Measurements from ENCODE around the gene BRD3OS. TPM values are rescaled to one million over a fixed set of nuclear protein-coding genes. Genes with fewer than 3 reads are reported as not detected.

Gene BRD3OS
- total RNA-seq, 2 experiments from 2014 or later: 13.7 to 21.6 TPM

DNA sequence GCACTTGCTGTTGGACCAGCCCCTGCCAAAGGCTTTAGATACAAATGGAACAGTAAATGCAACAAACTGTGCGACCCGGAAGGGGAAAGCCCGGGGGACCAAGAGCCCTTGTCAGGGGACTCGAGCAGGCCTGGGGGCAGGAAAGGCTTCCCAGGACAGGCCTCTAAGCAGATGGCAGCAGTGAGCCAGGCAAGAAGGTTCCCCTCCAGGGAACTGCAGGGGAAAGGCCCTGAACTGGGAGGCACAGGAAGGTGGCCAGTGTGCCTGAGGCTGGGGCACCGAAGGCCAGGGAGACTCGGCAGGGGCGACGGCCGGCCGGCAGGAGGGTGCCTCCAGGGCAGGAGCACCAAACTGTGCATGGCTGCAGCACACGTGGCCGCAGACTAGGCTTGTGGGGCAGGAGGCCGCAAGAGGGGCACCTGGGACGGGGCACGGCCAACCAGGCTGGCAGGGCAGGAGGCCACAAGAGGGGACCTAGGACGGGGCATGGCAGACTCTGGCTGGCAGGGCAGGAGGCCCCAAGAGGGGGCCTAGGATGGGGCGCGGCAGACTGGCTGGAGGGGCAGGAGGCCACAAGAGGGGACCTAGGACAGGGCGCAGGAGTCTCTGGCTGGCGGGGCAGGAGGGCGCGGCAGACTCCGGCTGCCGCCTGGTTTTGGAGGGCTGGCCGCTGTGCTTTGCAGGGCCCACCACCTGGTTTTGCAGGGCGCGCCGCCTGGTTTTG is 43.2 kb upstream of the BRD3OS start:
- Histone ChIP-seq H3K79me2 (ENCODE audit: insufficient read depth, low read depth, low read length) (no peaks in the 10 kb centered on the region; the same call in 1 of the 2 replicates), H3K4me2 (ENCODE audit: low read length) (no peak overlapping the region), H3K4me3 (ENCODE audit: low read depth, low read length, poor library complexity, severe bottlenecking) (no peak overlapping the region), H3K4me1 (ENCODE audit: insufficient read depth, low read length, poor library complexity, severe bottlenecking) (peaks cover 41% of the 10 kb centered on the region), H3K9me3 (ENCODE audit: low read length) (no peaks in the 10 kb centered on the region), H3K27ac (ENCODE audit: low read depth, low read length, poor library complexity, severe bottlenecking) (no peak overlapping the region), H4K20me1 (ENCODE audit: insufficient read depth, low read length) (peaks cover 6% of the 10 kb centered on the region; the same call in 1 of the 2 replicates), H3K36me3 (ENCODE audit: insufficient read depth, low read length) (no peaks in the 10 kb centered on the region), H2AFZ (ENCODE audit: low read length) (no peak overlapping the region), H3K9me2 (ENCODE audit: insufficient read depth, low read length) (no peaks in the 10 kb centered on the region)
- no peak for DNase-seq (ENCODE audit: low spot score)
- no TSS peak for BruUV-seq (replicated peaks)
- ChIA-PET CTCF (ENCODE audit: unreplicated experiment) (no interaction called here), POLR2A (no interaction called here)
- intact Hi-C loops (cut with micrococcal nuclease; ENCODE audit: unreplicated experiment): no loop called here
- TF ChIP-seq, protein P1, sequence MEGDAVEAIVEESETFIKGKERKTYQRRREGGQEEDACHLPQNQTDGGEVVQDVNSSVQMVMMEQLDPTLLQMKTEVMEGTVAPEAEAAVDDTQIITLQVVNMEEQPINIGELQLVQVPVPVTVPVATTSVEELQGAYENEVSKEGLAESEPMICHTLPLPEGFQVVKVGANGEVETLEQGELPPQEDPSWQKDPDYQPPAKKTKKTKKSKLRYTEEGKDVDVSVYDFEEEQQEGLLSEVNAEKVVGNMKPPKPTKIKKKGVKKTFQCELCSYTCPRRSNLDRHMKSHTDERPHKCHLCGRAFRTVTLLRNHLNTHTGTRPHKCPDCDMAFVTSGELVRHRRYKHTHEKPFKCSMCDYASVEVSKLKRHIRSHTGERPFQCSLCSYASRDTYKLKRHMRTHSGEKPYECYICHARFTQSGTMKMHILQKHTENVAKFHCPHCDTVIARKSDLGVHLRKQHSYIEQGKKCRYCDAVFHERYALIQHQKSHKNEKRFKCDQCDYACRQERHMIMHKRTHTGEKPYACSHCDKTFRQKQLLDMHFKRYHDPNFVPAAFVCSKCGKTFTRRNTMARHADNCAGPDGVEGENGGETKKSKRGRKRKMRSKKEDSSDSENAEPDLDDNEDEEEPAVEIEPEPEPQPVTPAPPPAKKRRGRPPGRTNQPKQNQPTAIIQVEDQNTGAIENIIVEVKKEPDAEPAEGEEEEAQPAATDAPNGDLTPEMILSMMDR (conservative IDR thresholded peaks at IDR 0.05; ENCODE audit: low read length): no peak
- no peak for TF ChIP-seq EZH2phosphoT487 (IDR thresholded peaks at IDR 0.05; ENCODE audit: borderline replicate concordance, low read depth, low read length)

DNA sequence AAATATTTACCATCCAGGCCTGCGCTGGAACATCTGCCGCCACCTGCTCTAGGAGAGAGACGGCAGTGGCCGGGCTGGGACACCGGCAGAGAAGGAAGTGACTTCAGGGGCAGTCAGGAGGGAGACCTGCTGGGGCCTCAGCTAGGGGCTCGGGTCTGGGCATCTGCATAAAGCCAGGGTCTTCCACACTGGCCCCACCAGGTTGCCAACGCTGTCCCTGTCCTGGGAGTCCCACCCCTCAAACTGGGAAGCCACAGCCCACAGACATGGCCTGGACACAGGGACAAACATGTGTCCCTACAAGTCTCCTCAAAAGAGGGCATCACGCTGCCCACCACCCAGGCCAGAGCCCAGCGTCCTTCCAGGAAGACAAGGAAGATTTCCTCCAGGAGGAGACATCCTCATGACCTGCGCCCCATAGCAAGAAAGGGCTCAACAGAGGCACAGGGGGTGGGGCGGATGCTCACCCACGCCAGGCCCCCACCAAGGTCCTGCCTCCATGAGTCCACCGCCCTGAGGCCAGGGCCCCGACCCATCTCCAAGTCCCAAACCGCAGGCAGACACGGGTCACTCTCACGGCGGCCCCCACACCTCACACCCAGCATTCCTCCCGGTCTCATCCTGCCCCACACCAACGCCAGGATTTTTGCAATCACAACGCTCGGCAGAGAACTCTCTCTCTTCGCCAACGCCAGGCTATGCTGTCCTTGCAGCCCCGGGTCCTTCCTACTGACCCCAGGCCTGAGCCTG is 42.1 kb upstream of the BRD3OS start:
- Histone ChIP-seq H3K9me3 (ENCODE audit: low read length) (no peaks in the 10 kb centered on the region), H3K4me1 (ENCODE audit: insufficient read depth, low read length, poor library complexity, severe bottlenecking) (peaks cover 41% of the 10 kb centered on the region), H3K4me2 (ENCODE audit: low read length) (no peak overlapping the region), H2AFZ (ENCODE audit: low read length) (no peak overlapping the region), H3K9me2 (ENCODE audit: insufficient read depth, low read length) (no peaks in the 10 kb centered on the region), H3K36me3 (ENCODE audit: insufficient read depth, low read length) (no peaks in the 10 kb centered on the region), H4K20me1 (ENCODE audit: insufficient read depth, low read length) (peaks cover 6% of the 10 kb centered on the region; the same call in 1 of the 2 replicates), H3K79me2 (ENCODE audit: insufficient read depth, low read depth, low read length) (peaks cover 4% of the 10 kb centered on the region; the same call in 1 of the 2 replicates), H3K27ac (ENCODE audit: low read depth, low read length, poor library complexity, severe bottlenecking) (no peak overlapping the region), H3K4me3 (ENCODE audit: low read depth, low read length, poor library complexity, severe bottlenecking) (no peak overlapping the region)
- POLR2A ChIA-PET: no interaction called here
- no TSS peak for BruUV-seq (replicated peaks)
- CTCF ChIA-PET (ENCODE audit: unreplicated experiment): no interaction called here
- intact Hi-C loops (cut with micrococcal nuclease; ENCODE audit: unreplicated experiment): no loop called here
- no peak for DNase-seq (ENCODE audit: low spot score)
- TF ChIP-seq, protein P1 (conservative IDR thresholded peaks at IDR 0.05; ENCODE audit: low read length): no peak

DNA sequence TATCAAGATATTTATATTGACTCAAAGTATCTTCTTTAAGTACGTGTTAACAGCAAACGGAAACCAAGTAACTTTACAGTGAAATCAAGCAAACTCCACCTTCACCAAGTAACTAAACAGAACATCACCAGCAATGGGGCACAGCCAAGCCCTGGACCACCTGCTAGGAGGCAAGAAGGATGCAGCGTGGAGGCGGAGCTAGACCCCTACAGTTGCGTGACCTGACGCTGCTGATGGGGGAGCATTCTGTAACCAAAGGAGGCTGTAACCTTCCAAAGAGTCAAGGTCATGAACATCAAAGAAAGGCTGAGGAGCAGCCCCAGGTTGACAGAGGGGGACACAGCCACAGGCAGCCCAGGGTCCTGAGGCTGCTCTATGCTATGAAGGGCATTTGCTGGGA is 39.2 kb upstream of the BRD3OS start:
- no peaks in the 10 kb centered on the region for H3K9me3 ChIP-seq (ENCODE audit: low read length)
- no peak overlapping the region for H3K27ac ChIP-seq (ENCODE audit: low read depth, low read length, poor library complexity, severe bottlenecking)
- 0 out of 2 replicates have a peak, but pooled peaks cover 6% of the 10 kb centered on the region for H3K79me2 ChIP-seq (ENCODE audit: insufficient read depth, low read depth, low read length)
- no peak overlapping the region for H3K4me3 ChIP-seq (ENCODE audit: low read depth, low read length, poor library complexity, severe bottlenecking)
- H3K4me1 ChIP-seq (ENCODE audit: insufficient read depth, low read length, poor library complexity, severe bottlenecking): peaks cover 21% of the 10 kb centered on the region
- H3K36me3 ChIP-seq (ENCODE audit: insufficient read depth, low read length): no peaks in the 10 kb centered on the region
- H2AFZ ChIP-seq (ENCODE audit: low read length): no peak overlapping the region
- no peak for DNase-seq (ENCODE audit: low spot score)
- CTCF ChIA-PET (ENCODE audit: unreplicated experiment): no interaction called here
- no peak overlapping the region for H3K4me2 ChIP-seq (ENCODE audit: low read length)
- H3K9me2 ChIP-seq (ENCODE audit: insufficient read depth, low read length): no peaks in the 10 kb centered on the region
- intact Hi-C loops (cut with micrococcal nuclease; ENCODE audit: unreplicated experiment): no loop called here
- POLR2A ChIA-PET: no interaction called here
- BruUV-seq (replicated peaks): no TSS peak
- H4K20me1 ChIP-seq (ENCODE audit: insufficient read depth, low read length): peaks cover 3% of the 10 kb centered on the region; the same call in 1 of the 2 replicates
- no peak for TF ChIP-seq EZH2phosphoT487 (IDR thresholded peaks at IDR 0.05; ENCODE audit: borderline replicate concordance, low read depth, low read length)
- TF ChIP-seq, protein P1 (conservative IDR thresholded peaks at IDR 0.05; ENCODE audit: low read length): no peak

Measured in OCI-LY7 (cell line).